OCI-LY3 (cell line): ENCODE measurements around the gene OGG1.
A peak's percentile ranks its signal among the peaks of the same experiment; 100 is the strongest.

Experiments used
- H2AFZ ChIP-seq: fragments of 200-600, 300-600 bp; shearing (Covaris generic); 2 replicates; pipeline ENCODE4 v1.6.0; 2014; ENCODE audit warnings: antibody characterized with exemption, low read depth, low read length
- H3K27ac ChIP-seq: fragments of 200-600, 300-600 bp; sonication (generic); 2 replicates; pipeline ENCODE4 v1.5.1; 2014; ENCODE audit warnings: mild to moderate bottlenecking, low read length, moderate library complexity, mixed read lengths
- H3K27me3 ChIP-seq: fragments of 200-600, 300-600 bp; sonication (generic); 2 replicates; pipeline ENCODE4 v1.6.1; 2014; ENCODE audit warnings: low read depth, low read length, mixed read lengths
- H3K36me3 ChIP-seq: fragments of 200-600, 300-600 bp; sonication (generic); replicated peaks from 2 replicates; pipeline ENCODE3; 2014; ENCODE audit warnings: low read depth, low read length, mixed read lengths
- H3K4me1 ChIP-seq: fragments of 300-600, 200-600 bp; sonication (generic); 2 replicates; pipeline ENCODE4 v1.6.1; 2014; ENCODE audit warnings: low read length, mixed read lengths
- H3K4me2 ChIP-seq: fragments of 200-600, 300-600 bp; sonication (generic); 2 replicates; pipeline ENCODE4 v1.6.1; 2014; ENCODE audit warnings: low read length, mixed read lengths
- H3K4me3 ChIP-seq: fragments of 300-600, 200-600 bp; sonication (generic); 2 replicates; pipeline ENCODE4 v1.5.1; 2014; ENCODE audit warnings: antibody characterized with exemption, mild to moderate bottlenecking, low read length, moderate library complexity
- H3K79me2 ChIP-seq: fragments of 300-600, 200-600 bp; shearing (Covaris generic); 2 replicates; pipeline ENCODE4 v1.6.1; 2014; ENCODE audit warnings: mild to moderate bottlenecking, low read length, mixed read lengths
- H3K9ac ChIP-seq: fragments of 300-600, 200-600 bp; shearing (Covaris generic); 2 replicates; pipeline ENCODE4 v1.6.0; 2014; ENCODE audit warnings: mild to moderate bottlenecking, low read length, moderate library complexity
- H3K9me3 ChIP-seq: fragments of 200-600, 300-600 bp; shearing (Covaris generic); 2 replicates; pipeline ENCODE4 v1.6.1; 2014; ENCODE audit warnings: low read length, mixed read lengths; ENCODE audit not compliant: insufficient read depth
- H4K20me1 ChIP-seq: fragments of 200-600, 300-600 bp; sonication (generic); 2 replicates; pipeline ENCODE4 v1.6.1; 2016; ENCODE audit warnings: low read length, mixed read lengths; ENCODE audit not compliant: insufficient read depth
- EZH2phosphoT487 ChIP-seq: fragments of 200-600 bp; shearing (Covaris generic); IDR thresholded peaks from 2 replicates; pipeline ENCODE4 v1.6.1; 2018; ENCODE audit warnings: antibody characterized with exemption, mixed run types, low read depth
- TF ChIP-seq, protein P1 (sequence below): fragments of 200-600, 300-600 bp; sonication (generic); IDR thresholded peaks from 2 replicates; pipeline ENCODE4 v1.5.1; 2014; ENCODE audit warnings: antibody characterized with exemption, low read length, low read depth

OGG1 gene

GRCh38 chr3:9785602-9786001 is 35.9 kb downstream of the OGG1 start:
- Histone ChIP-seq H3K36me3 (peaks cover 61% of the 10 kb centered on the region), H3K27me3 (no peaks in the 10 kb centered on the region), H3K9me3 (no peaks in the 10 kb centered on the region), H3K4me1 (peaks cover 6% of the 10 kb centered on the region; the same call in 1 of the 2 replicates), H3K4me3 (no peak overlapping the region), H3K27ac (no peak overlapping the region), H3K79me2 (0 out of 2 replicates have a peak, but pooled peaks cover under 1% of the 10 kb centered on the region), H3K9ac (no peak overlapping the region), H3K4me2 (no peak overlapping the region), H4K20me1 (no peaks in the 10 kb centered on the region), H2AFZ (no peak overlapping the region)
- TF ChIP-seq EZH2phosphoT487 = no peak
- TF ChIP-seq, protein P1, sequence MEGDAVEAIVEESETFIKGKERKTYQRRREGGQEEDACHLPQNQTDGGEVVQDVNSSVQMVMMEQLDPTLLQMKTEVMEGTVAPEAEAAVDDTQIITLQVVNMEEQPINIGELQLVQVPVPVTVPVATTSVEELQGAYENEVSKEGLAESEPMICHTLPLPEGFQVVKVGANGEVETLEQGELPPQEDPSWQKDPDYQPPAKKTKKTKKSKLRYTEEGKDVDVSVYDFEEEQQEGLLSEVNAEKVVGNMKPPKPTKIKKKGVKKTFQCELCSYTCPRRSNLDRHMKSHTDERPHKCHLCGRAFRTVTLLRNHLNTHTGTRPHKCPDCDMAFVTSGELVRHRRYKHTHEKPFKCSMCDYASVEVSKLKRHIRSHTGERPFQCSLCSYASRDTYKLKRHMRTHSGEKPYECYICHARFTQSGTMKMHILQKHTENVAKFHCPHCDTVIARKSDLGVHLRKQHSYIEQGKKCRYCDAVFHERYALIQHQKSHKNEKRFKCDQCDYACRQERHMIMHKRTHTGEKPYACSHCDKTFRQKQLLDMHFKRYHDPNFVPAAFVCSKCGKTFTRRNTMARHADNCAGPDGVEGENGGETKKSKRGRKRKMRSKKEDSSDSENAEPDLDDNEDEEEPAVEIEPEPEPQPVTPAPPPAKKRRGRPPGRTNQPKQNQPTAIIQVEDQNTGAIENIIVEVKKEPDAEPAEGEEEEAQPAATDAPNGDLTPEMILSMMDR = no peak

GRCh38 chr3:9786209-9786739 is 36.5 kb downstream of the OGG1 start:
- H3K27ac ChIP-seq = no peak overlapping the region
- H3K4me1 ChIP-seq = peaks cover 9% of the 10 kb centered on the region
- H3K36me3 ChIP-seq = peaks cover 61% of the 10 kb centered on the region
- H3K4me2 ChIP-seq = no peak overlapping the region
- no peak overlapping the region for H2AFZ ChIP-seq
- no peak for TF ChIP-seq EZH2phosphoT487
- TF ChIP-seq, protein P1 = no peak
- no peak overlapping the region for H3K9ac ChIP-seq
- no peaks in the 10 kb centered on the region for H4K20me1 ChIP-seq
- no peaks in the 10 kb centered on the region for H3K9me3 ChIP-seq
- no peaks in the 10 kb centered on the region for H3K27me3 ChIP-seq
- H3K4me3 ChIP-seq = no peak overlapping the region
- H3K79me2 ChIP-seq = peaks cover 7% of the 10 kb centered on the region; the same call in 1 of the 2 replicates

GRCh38 chr3:9786825-9787669 is 37.3 kb downstream of the OGG1 start:
- no peak for TF ChIP-seq EZH2phosphoT487
- TF ChIP-seq, protein P1 = peak; percentile 49
- H3K4me2 ChIP-seq = no peak overlapping the region
- peaks cover 58% of the 10 kb centered on the region for H3K36me3 ChIP-seq

GRCh38 chr3:9787714-9788113 is 38.0 kb downstream of the OGG1 start:
- Histone ChIP-seq H3K27ac (peak overlapping the region; percentile 22; the same call in 1 of the 2 replicates), H4K20me1 (no peaks in the 10 kb centered on the region), H3K9ac (no peak overlapping the region), H2AFZ (no peak overlapping the region), H3K79me2 (peaks cover 16% of the 10 kb centered on the region), H3K4me3 (no peak overlapping the region), H3K4me2 (no peak overlapping the region), H3K4me1 (peaks cover 15% of the 10 kb centered on the region), H3K36me3 (peaks cover 52% of the 10 kb centered on the region), H3K27me3 (no peaks in the 10 kb centered on the region), H3K9me3 (no peaks in the 10 kb centered on the region)
- TF ChIP-seq, protein P1 = no peak
- no peak for TF ChIP-seq EZH2phosphoT487

More at GRCh38 chr3:9786825-9787669, 37.3 kb downstream of the OGG1 start:
- H3K79me2 ChIP-seq = peaks cover 14% of the 10 kb centered on the region
- H3K4me3 ChIP-seq = no peak overlapping the region
- no peak overlapping the region for H2AFZ ChIP-seq
- no peaks in the 10 kb centered on the region for H4K20me1 ChIP-seq
- H3K4me1 ChIP-seq = peaks cover 15% of the 10 kb centered on the region
- H3K9me3 ChIP-seq = no peaks in the 10 kb centered on the region
- 0 out of 2 replicates have a peak overlapping the region, but pooled peaks have one; percentile 22 for H3K27ac ChIP-seq
- no peak overlapping the region for H3K9ac ChIP-seq
- H3K27me3 ChIP-seq = no peaks in the 10 kb centered on the region
